AG10803 (cell line): ENCODE measurements around the gene C3orf49.

Experiments
- DNase-seq: peaks from one replicate; pipeline ENCODE4 v3.0.0; 2010; ENCODE audit warnings: low read depth
- H3K4me3 ChIP-seq: 2 replicates; pipeline ENCODE4 v1.5.1; 2011; ENCODE audit warnings: mild to moderate bottlenecking, low read length, control low read depth
- TF ChIP-seq, protein P1 (sequence below): conservative IDR thresholded peaks from 2 replicates; pipeline ENCODE4 v1.5.1; 2011; ENCODE audit warnings: mild to moderate bottlenecking, low read length, control low read depth, inconsistent platforms

The C3orf49 gene

DNA sequence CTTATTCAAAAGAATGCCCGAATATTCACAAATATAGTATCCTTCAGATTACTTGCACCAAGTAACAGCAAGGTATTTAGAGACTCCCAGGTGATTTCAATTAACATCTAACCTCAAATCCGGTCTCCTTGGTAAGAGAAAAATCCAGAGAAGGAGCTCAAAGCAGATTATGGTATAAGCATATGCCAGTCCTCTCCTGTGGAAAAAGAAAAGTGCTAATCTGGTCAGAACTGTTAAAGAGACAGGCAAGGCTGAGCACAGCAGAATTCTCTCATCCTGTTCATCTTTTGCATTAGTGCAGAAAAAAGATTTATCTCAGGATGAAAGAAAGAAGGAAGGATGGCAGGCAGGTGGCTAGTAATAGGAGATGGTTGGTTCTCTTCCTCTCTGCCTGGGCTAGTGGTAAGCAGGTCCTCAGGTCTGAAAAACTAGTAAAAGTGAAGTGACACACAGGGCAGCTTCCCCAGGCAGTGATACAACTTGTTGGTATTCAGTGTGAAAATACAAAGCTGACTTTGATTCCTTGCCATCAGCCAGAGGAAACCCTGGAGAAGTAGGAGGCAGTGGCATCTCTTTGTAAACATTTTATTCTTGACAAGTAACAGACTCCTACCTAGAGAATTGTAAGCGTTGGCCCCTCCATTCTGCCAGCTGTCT is 58.8 kb downstream of the C3orf49 start:
- TF ChIP-seq, protein P1, sequence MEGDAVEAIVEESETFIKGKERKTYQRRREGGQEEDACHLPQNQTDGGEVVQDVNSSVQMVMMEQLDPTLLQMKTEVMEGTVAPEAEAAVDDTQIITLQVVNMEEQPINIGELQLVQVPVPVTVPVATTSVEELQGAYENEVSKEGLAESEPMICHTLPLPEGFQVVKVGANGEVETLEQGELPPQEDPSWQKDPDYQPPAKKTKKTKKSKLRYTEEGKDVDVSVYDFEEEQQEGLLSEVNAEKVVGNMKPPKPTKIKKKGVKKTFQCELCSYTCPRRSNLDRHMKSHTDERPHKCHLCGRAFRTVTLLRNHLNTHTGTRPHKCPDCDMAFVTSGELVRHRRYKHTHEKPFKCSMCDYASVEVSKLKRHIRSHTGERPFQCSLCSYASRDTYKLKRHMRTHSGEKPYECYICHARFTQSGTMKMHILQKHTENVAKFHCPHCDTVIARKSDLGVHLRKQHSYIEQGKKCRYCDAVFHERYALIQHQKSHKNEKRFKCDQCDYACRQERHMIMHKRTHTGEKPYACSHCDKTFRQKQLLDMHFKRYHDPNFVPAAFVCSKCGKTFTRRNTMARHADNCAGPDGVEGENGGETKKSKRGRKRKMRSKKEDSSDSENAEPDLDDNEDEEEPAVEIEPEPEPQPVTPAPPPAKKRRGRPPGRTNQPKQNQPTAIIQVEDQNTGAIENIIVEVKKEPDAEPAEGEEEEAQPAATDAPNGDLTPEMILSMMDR = no peak
- no peak overlapping the region for H3K4me3 ChIP-seq
- DNase-seq = peak; percentile 46

GRCh38 chr3:63878394-63879060 is 59.4 kb downstream of the C3orf49 start:
- no peak overlapping the region for H3K4me3 ChIP-seq
- TF ChIP-seq, protein P1 = no peak
- DNase-seq = no peak

GRCh38 chr3:63880653-63881052 is 61.6 kb downstream of the C3orf49 start:
- TF ChIP-seq, protein P1 = no peak
- no peak overlapping the region for H3K4me3 ChIP-seq
- DNase-seq = no peak

- no peak overlapping the region for H3K4me3 ChIP-seq
- DNase-seq = no peak
- TF ChIP-seq, protein P1 = no peak
Measured at GRCh38 chr3:63886858-63887257, 67.8 kb downstream of the C3orf49 start.

DNA sequence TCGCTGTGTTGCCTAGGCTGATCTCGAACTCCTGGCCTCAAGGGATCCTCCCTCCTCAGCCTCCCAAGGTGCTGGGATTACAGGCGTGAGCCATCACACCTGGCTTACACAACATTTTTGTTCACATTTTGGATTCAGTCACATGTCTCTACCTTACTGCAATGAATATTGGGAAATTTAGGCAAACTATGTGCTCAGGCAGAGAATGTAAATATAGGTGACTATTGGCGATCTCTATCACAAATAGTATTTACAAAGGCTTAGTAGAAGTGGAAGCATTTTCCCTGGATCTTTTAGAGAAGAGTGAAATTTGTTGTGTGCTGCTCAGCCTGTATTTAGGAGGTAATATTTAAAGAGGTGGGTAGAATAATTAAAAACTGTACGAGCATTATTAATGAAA is 72.4 kb downstream of the C3orf49 start:
- no peak for DNase-seq
- TF ChIP-seq, protein P1 = no peak
- no peak overlapping the region for H3K4me3 ChIP-seq

- TF ChIP-seq, protein P1 = no peak
Measured at GRCh38 chr3:63892773-63893352, 73.8 kb downstream of the C3orf49 start.

More at GRCh38 chr3:63892773-63893352, 73.8 kb downstream of the C3orf49 start:
- DNase-seq = no peak
- H3K4me3 ChIP-seq = no peak overlapping the region
